ENCODE measurements around the gene CERS2. TPM values are rescaled to one million over a fixed set of nuclear protein-coding genes. Genes with fewer than 3 reads are reported as not detected.

The CERS2 gene
- total and polyA plus RNA-seq, 10 of the 15 experiments (the other 5 are each of a cell fraction or from before 2014, with no cell fraction given) = 9.2 to 87.9 (median 50.8) TPM

DNA sequence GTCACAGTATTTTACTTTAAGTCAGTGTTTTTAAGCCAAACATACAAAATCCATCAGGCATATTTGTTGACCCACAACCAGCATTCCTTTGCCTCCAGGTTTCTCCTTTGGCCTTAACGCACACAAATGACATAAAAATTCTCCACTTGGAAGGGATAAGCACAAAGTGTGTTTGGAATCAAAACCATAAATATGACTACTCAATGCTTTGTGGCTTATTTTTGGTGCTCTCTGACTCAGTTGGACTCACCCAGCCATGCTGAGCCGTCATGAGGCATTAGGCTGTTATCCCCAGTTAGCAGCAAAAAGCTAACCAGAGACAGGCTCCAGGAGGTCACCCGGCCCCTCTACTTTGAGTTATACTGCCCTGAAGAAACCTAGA is 34.6 kb upstream of the CERS2 start:
- H3K4me2 ChIP-seq (ENCODE audit: control insufficient read depth, insufficient read depth) = peak overlapping the region; percentile 99
- WGBS (ENCODE audit: insufficient coverage, insufficient replicate concordance, low lambda C conversion rate, missing lambda C conversion rate) = 60% methylated on average over 3 of the region's 3 CpGs
- H3K27ac ChIP-seq (ENCODE audit: control insufficient read depth, insufficient read depth) = peak overlapping the region; percentile 90; the same call in 1 of the 2 replicates
- FAIRE-seq (no peak), ATAC-seq (no peak), DNase-seq (ENCODE audit: low read depth, low spot score) (no peak)
- BruUV-seq (replicated peaks) = no TSS peak
- peaks cover 7% of the 10 kb centered on the region for H3K4me1 ChIP-seq (ENCODE audit: control insufficient read depth, insufficient read depth, low read length)
- H3K9ac ChIP-seq (ENCODE audit: control insufficient read depth, insufficient read depth, low read length) = peak overlapping the region; percentile 89
- H3K79me2 ChIP-seq (ENCODE audit: control insufficient read depth, insufficient read depth, low read length) = peaks cover 16% of the 10 kb centered on the region
- H4K20me1 ChIP-seq (ENCODE audit: control insufficient read depth, insufficient read depth) = no peaks in the 10 kb centered on the region
- H3K4me3 ChIP-seq = peak overlapping the region; percentile 90
- RAD21 ChIA-PET (ENCODE audit: unreplicated experiment) = interaction anchor here (0.9 kb wide), 1 partner anchor 91 kb away, joined by 3 read pairs; no protein-coding TSS in a partner anchor
- no peaks in the 10 kb centered on the region for H3K36me3 ChIP-seq (ENCODE audit: control insufficient read depth in 2 of 2, insufficient read depth in 2 of 2, low read length in 1 of 2)
- SMC1A ChIA-PET (ENCODE audit: uncharacterized antibody, unreplicated experiment) = interaction anchor here (0.6 to 1.0 kb wide), 2 partner anchors 49 to 91 kb away, joined by 3 read pairs; no protein-coding TSS in a partner anchor
- POLR2A ChIA-PET = interaction anchor here (0.5 to 1.7 kb wide), 2 partner anchors 49 to 120 kb away, joined by 3 to 5 read pairs; no protein-coding TSS in a partner anchor
- TF ChIP-seq IKZF1 (conservative IDR thresholded peaks at IDR 0.05) = no peak
- TF ChIP-seq, protein P1, sequence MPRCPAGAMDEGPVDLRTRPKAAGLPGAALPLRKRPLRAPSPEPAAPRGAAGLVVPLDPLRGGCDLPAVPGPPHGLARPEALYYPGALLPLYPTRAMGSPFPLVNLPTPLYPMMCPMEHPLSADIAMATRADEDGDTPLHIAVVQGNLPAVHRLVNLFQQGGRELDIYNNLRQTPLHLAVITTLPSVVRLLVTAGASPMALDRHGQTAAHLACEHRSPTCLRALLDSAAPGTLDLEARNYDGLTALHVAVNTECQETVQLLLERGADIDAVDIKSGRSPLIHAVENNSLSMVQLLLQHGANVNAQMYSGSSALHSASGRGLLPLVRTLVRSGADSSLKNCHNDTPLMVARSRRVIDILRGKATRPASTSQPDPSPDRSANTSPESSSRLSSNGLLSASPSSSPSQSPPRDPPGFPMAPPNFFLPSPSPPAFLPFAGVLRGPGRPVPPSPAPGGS (IDR thresholded peaks at IDR 0.05; ENCODE audit: borderline replicate concordance, insufficient read depth, low read depth, low read length, poor library complexity, severe bottlenecking) = peak; percentile 78
- no peaks in the 10 kb centered on the region for H3K27me3 ChIP-seq (replicated peaks in 1 of 2; ENCODE audit: control insufficient read depth in 2 of 2, insufficient read depth in 2 of 2, low read length in 1 of 2)
- in situ Hi-C loops (cut with MboI) (no loop called here), intact Hi-C loops (cut with micrococcal nuclease; ENCODE audit: unreplicated experiment) (no loop called here)
- H3K9me3 ChIP-seq (replicated peaks; ENCODE audit: control insufficient read depth, insufficient read depth, low read length) = no peaks in the 10 kb centered on the region
- CTCF ChIA-PET = interaction anchor here (0.6 to 1.9 kb wide), 4 partner anchors 13 to 147 kb away, joined by 3 to 4 read pairs (median 4); partner anchors contain the start of gene TNFAIP8L2
- H2AFZ ChIP-seq (ENCODE audit: control insufficient read depth, low read depth, low read length) = peak overlapping the region; percentile 98

All from GM12878 (cell line).